H1 (cell line): ENCODE measurements around the gene DENND1A. TPM values are rescaled to one million over a fixed set of nuclear protein-coding genes. Genes with fewer than 3 reads are reported as not detected.

Experiments
- CTCF ChIA-PET: fragments of 300-600 bp; sonication (Branson Sonifier 250); formaldehyde crosslinking; loops from one replicate; lab custom pipeline; 2021; ENCODE audit not compliant: partially characterized antibody; lab: Charles Lee
- POLR2A ChIA-PET: fragments of 300-600 bp; sonication (Branson Sonifier 250); formaldehyde crosslinking; loops from one replicate; lab custom pipeline; 2021; ENCODE audit warnings: inconsistent platforms; ENCODE audit not compliant: partially characterized antibody; lab: Charles Lee
- DNase-seq, 2 experiments: peaks; one replicate each; pipeline versions ENCODE4 v3.0.0 to v3.0.0-alpha.2; 2010 to 2022; ENCODE audit warnings: low spot score in 2 of 2, low read depth in 1 of 2, mixed read lengths in 1 of 2
- FAIRE-seq: peaks from 2 replicates; lab custom pipeline; 2011; peaks lifted over from hg19 to GRCh38; lab: Jason Lieb, UNC
- H2AFZ ChIP-seq: 2 replicates; pipeline ENCODE4 v1.8.1; 2012; ENCODE audit warnings: low read length, inconsistent platforms
- H2AK5ac ChIP-seq: 2 replicates; pipeline ENCODE4 v1.6.1; 2013; ENCODE audit warnings: low read depth, low read length
- H2BK120ac ChIP-seq: replicated peaks from 2 replicates; pipeline ENCODE3; 2013; ENCODE audit warnings: low read depth, low read length, inconsistent platforms
- H2BK12ac ChIP-seq: 2 replicates; pipeline ENCODE4 v1.6.1; 2013; ENCODE audit warnings: low read depth, low read length
- H2BK15ac ChIP-seq: 2 replicates; pipeline ENCODE4 v1.6.1; 2013; ENCODE audit warnings: low read length
- H2BK20ac ChIP-seq: 2 replicates; pipeline ENCODE4 v1.6.1; 2013; ENCODE audit warnings: low read length
- H2BK5ac ChIP-seq: 2 replicates; pipeline ENCODE4 v1.6.1; 2013; ENCODE audit warnings: low read depth, low read length
- H3K14ac ChIP-seq: 2 replicates; pipeline ENCODE4 v1.6.1; 2013; ENCODE audit warnings: inconsistent platforms; ENCODE audit not compliant: insufficient read length
- H3K18ac ChIP-seq: 2 replicates; pipeline ENCODE4 v1.6.1; 2013; ENCODE audit warnings: low read length; ENCODE audit errors: extremely low read depth
- H3K23ac ChIP-seq: 2 replicates; pipeline ENCODE4 v1.6.1; 2013; ENCODE audit warnings: inconsistent platforms; ENCODE audit not compliant: insufficient read length
- H3K23me2 ChIP-seq: 2 replicates; pipeline ENCODE4 v1.6.1; 2013; ENCODE audit warnings: low read depth, low read length
- H3K27ac ChIP-seq: 2 replicates; pipeline ENCODE4 v1.6.1; 2011; ENCODE audit warnings: low read depth, low read length, inconsistent platforms
- H3K27me3 ChIP-seq, 4 experiments: replicated peaks in 1 of 4; 1 replicate in 1 of 4; 2 replicates in 3 of 4; pipeline versions ENCODE4 v1.6.1 to v1.8.1; 2011 to 2013; ENCODE audit warnings: low read length in 3 of 4, mild to moderate bottlenecking in 3 of 4, inconsistent platforms in 2 of 4, mixed read lengths in 2 of 4, moderate library complexity in 1 of 4; ENCODE audit not compliant: control insufficient read depth in 3 of 4, insufficient read depth in 3 of 4; ENCODE audit errors: extremely low read depth in 1 of 4
- H3K36me3 ChIP-seq, 4 experiments: 2 replicates each; pipeline versions ENCODE4 v1.6.1 to v1.8.1; 2011 to 2013; ENCODE audit warnings: mild to moderate bottlenecking in 4 of 4, low read length in 3 of 4, moderate library complexity in 2 of 4, control low read depth in 1 of 4, inconsistent platforms in 1 of 4; ENCODE audit not compliant: insufficient read depth in 4 of 4, control insufficient read depth in 2 of 4
- H3K4ac ChIP-seq: replicated peaks from 2 replicates; pipeline ENCODE3; 2013; ENCODE audit warnings: low read length, low read depth, mixed read lengths, inconsistent platforms; ENCODE audit not compliant: insufficient read length
- H3K4me1 ChIP-seq, 4 experiments: replicated peaks in 1 of 4; 1 replicate in 1 of 4; 2 replicates in 3 of 4; pipeline versions ENCODE4 v1.6.1 to v1.8.1; 2011 to 2013; ENCODE audit warnings: low read length in 3 of 4, inconsistent platforms in 2 of 4, mixed read lengths in 1 of 4; ENCODE audit not compliant: insufficient read depth in 4 of 4, control insufficient read depth in 3 of 4
- H3K4me2 ChIP-seq, 2 experiments: 2 replicates each; pipeline versions ENCODE4 v1.6.1 to v1.8.1; 2011 to 2013; ENCODE audit warnings: low read depth in 2 of 2, low read length in 2 of 2, control low read depth in 1 of 2, inconsistent platforms in 1 of 2, mild to moderate bottlenecking in 1 of 2; ENCODE audit not compliant: insufficient read depth in 1 of 2
- H3K4me3 ChIP-seq, 4 experiments: fragments of 200-600, 300-600 bp in 1 of 4; sonication (generic), shearing (Covaris generic), sonication (Bioruptor Twin) in 1 of 4; 2 replicates each; pipeline versions ENCODE4 v1.5.1 to v1.8.1; 2011 to 2016; ENCODE audit warnings: low read length in 4 of 4, low read depth in 3 of 4, control low read depth in 2 of 4, inconsistent platforms in 2 of 4, mild to moderate bottlenecking in 2 of 4, mixed read lengths in 1 of 4, moderate library complexity in 1 of 4; ENCODE audit not compliant: insufficient read depth in 2 of 4; ENCODE audit errors: extremely low read depth in 1 of 4
- H3K56ac ChIP-seq: replicated peaks from 2 replicates; pipeline ENCODE3; 2013; ENCODE audit warnings: low read depth, mild to moderate bottlenecking, mixed read lengths, low read length, inconsistent platforms; ENCODE audit not compliant: insufficient read length
- H3K79me1 ChIP-seq: 2 replicates; pipeline ENCODE4 v1.6.1; 2013; ENCODE audit warnings: low read depth, low read length, control low read depth
- H3K79me2 ChIP-seq, 2 experiments: 2 replicates each; pipeline versions ENCODE4 v1.6.1 to v1.8.1; 2012 to 2013; ENCODE audit warnings: low read length in 2 of 2, mild to moderate bottlenecking in 2 of 2, inconsistent platforms in 1 of 2; ENCODE audit not compliant: insufficient read depth in 2 of 2, control insufficient read depth in 1 of 2
- H3K9ac ChIP-seq, 4 experiments: replicated peaks in 1 of 4; 1 replicate in 1 of 4; 2 replicates in 3 of 4; pipeline versions ENCODE4 v1.6.1 to v1.8.1; 2011 to 2013; ENCODE audit warnings: low read depth in 3 of 4, low read length in 3 of 4, control low read depth in 2 of 4, mild to moderate bottlenecking in 2 of 4, moderate library complexity in 2 of 4, inconsistent platforms in 1 of 4; ENCODE audit errors: extremely low read depth in 1 of 4
- H3K9me3 ChIP-seq, 2 experiments: 2 replicates each; pipeline versions ENCODE4 v1.6.1 to v1.8.1; 2012 to 2013; ENCODE audit warnings: mild to moderate bottlenecking in 2 of 2, moderate library complexity in 2 of 2, control low read depth in 1 of 2, inconsistent platforms in 1 of 2, low read depth in 1 of 2, low read length in 1 of 2, mixed read lengths in 1 of 2; ENCODE audit not compliant: insufficient read depth in 2 of 2
- H4K20me1 ChIP-seq, 2 experiments: replicated peaks in 1 of 2; 2 replicates each; pipeline versions ENCODE3 to v1.8.1; 2011 to 2013; ENCODE audit warnings: inconsistent platforms in 2 of 2, low read length in 2 of 2, mild to moderate bottlenecking in 1 of 2; ENCODE audit not compliant: insufficient read depth in 2 of 2, control insufficient read depth in 1 of 2
- H4K5ac ChIP-seq: 2 replicates; pipeline ENCODE4 v1.6.1; 2013; ENCODE audit warnings: low read length, low read depth, mixed read lengths, inconsistent platforms; ENCODE audit not compliant: insufficient read length
- H4K8ac ChIP-seq: 2 replicates; pipeline ENCODE4 v1.8.0; 2013; ENCODE audit warnings: mild to moderate bottlenecking, moderate library complexity, low read length, inconsistent platforms; ENCODE audit not compliant: insufficient read depth; ENCODE audit errors: extremely low read depth
- H4K91ac ChIP-seq: replicated peaks from 2 replicates; pipeline ENCODE3; 2013; ENCODE audit warnings: low read length, mixed read lengths, inconsistent platforms; ENCODE audit not compliant: insufficient read length
- ASH2L ChIP-seq: fragments of 200-600, 300-600 bp; sonication (generic); IDR thresholded peaks from one replicate; pipeline ENCODE4 v1.7.1; 2017; ENCODE audit warnings: low read length
- EP300 ChIP-seq, 2 experiments: IDR thresholded peaks; 1 replicate in 1 of 2; 2 replicates in 1 of 2; pipeline ENCODE4 v1.6.1; 2011 to 2012; ENCODE audit warnings: low read depth in 2 of 2, low read length in 2 of 2, mild to moderate bottlenecking in 2 of 2, borderline replicate concordance in 1 of 2, inconsistent platforms in 1 of 2, moderate library complexity in 1 of 2
- FOSL1 ChIP-seq: IDR thresholded peaks from 2 replicates; pipeline ENCODE4 v1.6.1; 2011; ENCODE audit warnings: mild to moderate bottlenecking, low read depth, low read length, moderate library complexity; ENCODE audit not compliant: insufficient read depth
- POLR2AphosphoS5 ChIP-seq: IDR thresholded peaks from 2 replicates; pipeline ENCODE4 v1.6.1; 2011; ENCODE audit warnings: low read depth, low read length
- POU5F1 ChIP-seq: IDR thresholded peaks from 2 replicates; pipeline ENCODE4 v1.6.1; 2011; ENCODE audit warnings: low read depth, mild to moderate bottlenecking, low read length, moderate library complexity
- RNF2 ChIP-seq: fragments of 200-900, 300-1000 bp; sonication (generic); IDR thresholded peaks from 2 replicates; pipeline ENCODE4 v1.7.1; 2016; ENCODE audit warnings: borderline replicate concordance, low read depth, mild to moderate bottlenecking, antibody characterized with exemption, low read length; ENCODE audit not compliant: poor library complexity, severe bottlenecking; ENCODE audit errors: missing control alignments
- SIX5 ChIP-seq: IDR thresholded peaks from 2 replicates; pipeline ENCODE4 v1.6.1; 2011; ENCODE audit warnings: mild to moderate bottlenecking, low read depth, low read length
- SP2 ChIP-seq: IDR thresholded peaks from 2 replicates; pipeline ENCODE4 v1.6.1; 2012; ENCODE audit warnings: mild to moderate bottlenecking, low read length, inconsistent platforms
- TAF7 ChIP-seq: optimal IDR thresholded peaks from 2 replicates; pipeline ENCODE3; 2011; ENCODE audit warnings: low read depth, mild to moderate bottlenecking, inconsistent platforms, low read length, moderate library complexity, borderline replicate concordance
- YY1 ChIP-seq: IDR thresholded peaks from 2 replicates; pipeline ENCODE4 v1.6.1; 2011; ENCODE audit warnings: low read depth, mild to moderate bottlenecking, low read length
- WGBS, 2 experiments: shearing (Covaris generic) in 1 of 2; methylation state at CpG; one replicate each; pipeline versions ENCODE4 v1.1.6 to v1.1.7; 2013 to 2015; ENCODE audit warnings: low lambda C conversion rate in 2 of 2, mixed read lengths in 2 of 2, inconsistent platforms in 1 of 2, low coverage in 1 of 2, missing lambda C conversion rate in 1 of 2; ENCODE audit not compliant: insufficient replicate concordance in 2 of 2, insufficient coverage in 1 of 2, insufficient read length in 1 of 2; ENCODE audit errors: extremely low coverage in 1 of 2, missing lambda C conversion rate in 1 of 2; 5-methylcytosine and 5-hydroxymethylcytosine counted together
- polyA plus RNA-seq, 7 experiments: library from polyadenylated mRNA; depleted of rRNA in 3 of 7; stranded (reverse) in 5 of 7; unstranded in 2 of 7; fragments of >200 nt in 5 of 7; fragments of 200-250 nt in 2 of 7; gene quantifications; 1 replicate in 5 of 7; 2 replicates in 1 of 7; 4 replicates in 1 of 7; pipeline versions ENCODE4 v1.2.1 to v1.2.3, GENCODE V29; 2011 to 2013; ENCODE audit warnings: missing spikeins in 2 of 7, mixed read lengths in 2 of 7
- total RNA-seq: library from RNA; stranded (reverse); fragmentation: NEBNext Ultra II Directional; extraction: Animal tissue kit (Norgen Biotek cat#: 25700); gene quantifications from 2 replicates; pipeline ENCODE4 v1.2.1, GENCODE V29; 2021

The DENND1A gene
- total and polyA plus RNA-seq, 2 of the 8 experiments (the other 6 are each of a cell fraction or from before 2014, with no cell fraction given): 24.1 to 26.4 TPM

GRCh38 chr9:123745933-123746332 is 184.0 kb downstream of the DENND1A start:
- peaks cover 0 to 3% of the 10 kb centered on the region in 2 experiments for H4K20me1 ChIP-seq
- no peak for TF ChIP-seq SP2
- no peak for TF ChIP-seq POLR2AphosphoS5
- no peak for TF ChIP-seq POU5F1
- no peak for TF ChIP-seq TAF7
- TF ChIP-seq SIX5: no peak
- no peak for TF ChIP-seq YY1
- no peak for TF ChIP-seq ASH2L
- no peak for TF ChIP-seq EP300 (IDR thresholded peaks at IDR 0.05; ENCODE audit: borderline replicate concordance in 1 of 2, low read depth in 2 of 2, low read length in 2 of 2)
- no peak for TF ChIP-seq FOSL1
- TF ChIP-seq RNF2: no peak

More at GRCh38 chr9:123745933-123746332, 184.0 kb downstream of the DENND1A start:
- POLR2A ChIA-PET: interaction anchor here (0.8 kb wide), 1 partner anchor 8 kb away, joined by 3 read pairs; no protein-coding TSS in a partner anchor
- no peak overlapping the region for H4K91ac ChIP-seq
- no peak overlapping the region for H2BK15ac ChIP-seq
- no peak overlapping the region for H3K18ac ChIP-seq
- no peak overlapping the region for H3K27ac ChIP-seq
- FAIRE-seq (no peak), DNase-seq (no peak)
- no peak overlapping the region for H2BK5ac ChIP-seq
- no peak overlapping the region for H3K14ac ChIP-seq
- H2AFZ ChIP-seq: no peak overlapping the region
- H4K5ac ChIP-seq: no peak overlapping the region
- H3K79me1 ChIP-seq: no peaks in the 10 kb centered on the region
- no peak overlapping the region for H3K4me2 ChIP-seq
- H3K4me3 ChIP-seq: no peak overlapping the region
- peaks cover 2 to 5% (median 4%) of the 10 kb centered on the region in 4 experiments; a peak in 6 of 7 replicates for H3K4me1 ChIP-seq
- no peak overlapping the region for H2BK120ac ChIP-seq
- no peaks in the 10 kb centered on the region for H3K9me3 ChIP-seq
- no peaks in the 10 kb centered on the region for H3K23me2 ChIP-seq
- no peak overlapping the region for H4K8ac ChIP-seq
- CTCF ChIA-PET: no interaction called here
- no peak overlapping the region for H2AK5ac ChIP-seq
- WGBS, 2 experiments: 95% methylated on average over 1 of the region's 1 CpG; no CpG with 5 or more reads in 1 of the 2 experiments
- H3K9ac ChIP-seq: no peak overlapping the region
- H3K56ac ChIP-seq: no peak overlapping the region
- H3K36me3 ChIP-seq: no peaks in the 10 kb centered on the region
- no peak overlapping the region for H3K23ac ChIP-seq
- no peak overlapping the region for H3K4ac ChIP-seq
- no peaks in the 10 kb centered on the region for H3K27me3 ChIP-seq
- 0 out of 4 replicates have a peak, but pooled peaks cover 0 to 3% of the 10 kb centered on the region in 2 experiments for H3K79me2 ChIP-seq
- no peak overlapping the region for H2BK12ac ChIP-seq
- H2BK20ac ChIP-seq: no peak overlapping the region
